Left cardiac atrium (tissue), 4 donors: Measurements from ENCODE around the gene PDK4. TPM values are rescaled to one million over a fixed set of nuclear protein-coding genes. Genes with fewer than 3 reads are reported as not detected.
"Not testable (repeated sequence)": the region's sequence is repeated elsewhere in the genome, so short reads cannot be mapped to it uniquely, and the experiment has no call there.

Experiments used
- ATAC-seq, 2 donors: fragments of 200-7000 bp; cut with Tn5 transposase; one replicate each; pipeline ENCODE4 v1.9.1; 2020; ENCODE audit warnings: mild to moderate bottlenecking in 2 of 2, moderate library complexity in 2 of 2
- DNase-seq: peaks from one replicate; pipeline ENCODE4 v3.0.0-alpha.2; 2020
- intact Hi-C, 2 donors: fragments of 100-400 bp; cut with DNase I; formaldehyde crosslinking; loops; one replicate each; pipeline versions ENCODE4 v1.14.1 to v1.15.1; 2022 to 2023
- total RNA-seq, 2 donors: library from RNA; stranded (reverse); fragmentation: NEBNext Ultra II Directional; extraction: Animal tissue kit (Norgen Biotek cat#: 25700); gene quantifications; one replicate each; pipeline ENCODE4 v1.2.1, GENCODE V29; 2021
- donor health status: DM: no; HTN: yes; CAD: no.
- donor health status: DM: no; HTN: yes; CAD: no; lungs with severe emphysema.
- donor health status: DM: yes; HTN: yes; CAD: no.
- donor health status: Dilated cardiomyopathy.

PDK4 gene
- total RNA-seq, 2 donors from 2014 or later = 129 to 528 TPM

GRCh38 chr7:95583834-95584621, 12.3 kb downstream of the PDK4 start:
- intact Hi-C loops = no loop called here
- no peak for ATAC-seq
- DNase-seq = no peak

DNA sequence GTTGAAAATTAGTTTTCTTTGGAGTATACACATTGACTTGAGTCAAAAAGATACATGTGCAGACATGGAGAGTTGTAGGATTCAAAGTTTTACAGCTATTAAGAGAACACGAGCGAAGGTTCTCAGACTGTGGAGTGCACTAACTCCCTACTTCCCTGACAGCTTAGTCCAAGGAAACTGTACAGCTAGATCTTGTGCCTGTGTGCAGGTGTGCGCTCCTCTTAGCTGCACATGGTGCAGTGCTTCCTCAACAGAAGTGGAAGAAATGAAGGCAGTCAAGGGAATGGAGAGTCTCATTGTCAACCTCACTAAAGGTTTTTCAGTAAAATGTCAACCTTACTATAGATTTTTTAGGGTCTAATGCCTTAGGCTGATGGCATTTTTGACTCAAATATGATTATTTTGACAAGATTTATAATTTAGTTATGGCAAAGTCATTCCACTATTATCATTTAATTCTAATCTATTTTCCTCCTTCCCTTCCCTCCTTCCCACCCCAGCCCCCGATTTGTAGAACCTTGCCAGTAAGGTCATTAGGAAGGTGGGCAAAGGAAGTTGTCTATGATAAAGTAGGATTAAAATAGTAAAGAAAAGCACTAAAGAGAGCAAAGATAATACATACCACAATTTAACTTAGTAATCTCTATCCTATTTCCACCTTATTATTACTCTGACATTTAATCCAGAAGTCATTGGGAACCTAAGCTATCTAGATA, 13.6 kb downstream of the PDK4 start:
- no peak for ATAC-seq
- DNase-seq = no peak
- intact Hi-C loops = no loop called here

DNA sequence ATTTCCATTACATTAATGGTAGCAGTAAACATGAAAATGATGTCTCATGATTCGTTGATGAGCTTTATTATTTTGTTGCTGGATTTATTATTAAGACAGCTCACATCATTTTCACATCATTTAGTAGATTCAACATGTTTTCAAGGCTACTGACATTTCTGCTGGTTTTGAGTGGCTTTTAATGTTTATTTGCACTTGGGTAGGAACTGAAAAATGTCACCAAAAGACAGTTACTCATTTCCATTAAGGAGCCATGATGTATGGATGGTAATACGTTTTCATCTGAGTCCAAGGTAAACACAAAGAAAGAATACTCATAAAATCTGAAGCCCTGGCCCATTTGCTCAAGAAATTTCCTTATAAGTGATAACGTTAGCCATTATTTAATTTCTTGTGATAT, 14.8 kb downstream of the PDK4 start:
- ATAC-seq (no peak), DNase-seq (no peak)
- intact Hi-C loops = loop anchor here in 1 of 2 donors (2.0 kb wide), 1 partner anchor 31 kb away; no protein-coding TSS in a partner anchor

DNA sequence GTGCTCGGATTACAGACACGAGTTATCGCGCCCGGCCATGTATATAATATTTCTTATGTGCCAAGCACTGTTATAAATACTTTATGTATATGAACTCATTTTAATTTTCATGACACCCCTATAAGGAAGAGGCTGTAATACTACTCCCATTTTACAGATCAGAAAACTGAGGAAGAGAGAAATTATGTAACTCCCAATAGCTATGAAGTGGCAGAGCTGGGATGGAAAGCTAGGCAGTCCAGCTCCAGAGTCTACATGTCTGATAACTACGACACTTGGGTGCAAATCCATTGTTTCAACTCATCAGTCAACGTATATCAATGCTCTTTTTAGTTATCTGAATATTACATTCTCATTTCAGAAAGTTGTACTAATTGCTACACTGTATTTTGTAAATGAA, 17.0 kb downstream of the PDK4 start:
- ATAC-seq (no peak), DNase-seq (no peak)
- intact Hi-C loops = no loop called here

DNA sequence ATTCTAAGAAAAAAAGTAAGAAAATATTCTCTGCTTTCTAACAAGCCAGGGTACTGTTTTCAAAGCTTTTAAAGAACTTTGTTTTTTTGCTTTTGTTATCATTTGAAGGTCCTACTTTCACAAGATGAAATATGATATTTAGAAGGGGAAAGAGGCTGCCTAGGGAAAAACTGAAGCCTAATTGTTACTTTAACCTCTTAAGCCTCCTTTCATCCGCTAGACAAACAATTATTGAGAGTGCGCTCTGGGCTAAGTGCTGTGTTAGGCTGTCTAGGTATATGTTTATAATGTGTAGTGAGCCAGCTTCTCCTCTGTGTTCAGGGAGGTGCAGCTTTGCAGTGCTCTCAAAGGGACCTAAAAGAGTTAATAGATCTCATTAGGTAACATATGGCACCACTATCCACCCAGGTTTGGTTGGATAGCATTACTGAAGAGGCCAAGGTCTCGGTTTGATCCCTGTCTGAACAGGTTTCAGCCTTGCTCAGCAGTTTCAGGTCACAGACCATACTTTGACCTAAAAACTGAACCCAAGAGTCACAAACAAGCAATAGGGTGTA, 17.9 kb downstream of the PDK4 start:
- intact Hi-C loops = no loop called here
- ATAC-seq (no peak), DNase-seq (no peak)

GRCh38 chr7:95577137-95577536, 19.2 kb downstream of the PDK4 start:
- intact Hi-C loops = no loop called here
- ATAC-seq (no peak), DNase-seq (no peak)

GRCh38 chr7:95569720-95570119, 26.6 kb downstream of the PDK4 start:
- ATAC-seq = no peak
- intact Hi-C loops = no loop called here
- no peak for DNase-seq

GRCh38 chr7:95560674-95561073, 35.6 kb downstream of the PDK4 start:
- intact Hi-C loops = no loop called here
- ATAC-seq (no peak), DNase-seq (no peak)

GRCh38 chr7:95558864-95559263, 37.5 kb downstream of the PDK4 start:
- DNase-seq = no peak
- intact Hi-C loops = no loop called here
- ATAC-seq = no peak

GRCh38 chr7:95556777-95557176, 39.5 kb downstream of the PDK4 start:
- DNase-seq (no peak), ATAC-seq (no peak)
- intact Hi-C loops = no loop called here

GRCh38 chr7:95553939-95554338, 42.4 kb downstream of the PDK4 start:
- DNase-seq = no peak
- intact Hi-C loops = loop anchor here in 1 of 2 donors (5.0 kb wide), 1 partner anchor 43 kb away; the partner anchor contains the start of gene PDK4
- no peak for ATAC-seq

DNA sequence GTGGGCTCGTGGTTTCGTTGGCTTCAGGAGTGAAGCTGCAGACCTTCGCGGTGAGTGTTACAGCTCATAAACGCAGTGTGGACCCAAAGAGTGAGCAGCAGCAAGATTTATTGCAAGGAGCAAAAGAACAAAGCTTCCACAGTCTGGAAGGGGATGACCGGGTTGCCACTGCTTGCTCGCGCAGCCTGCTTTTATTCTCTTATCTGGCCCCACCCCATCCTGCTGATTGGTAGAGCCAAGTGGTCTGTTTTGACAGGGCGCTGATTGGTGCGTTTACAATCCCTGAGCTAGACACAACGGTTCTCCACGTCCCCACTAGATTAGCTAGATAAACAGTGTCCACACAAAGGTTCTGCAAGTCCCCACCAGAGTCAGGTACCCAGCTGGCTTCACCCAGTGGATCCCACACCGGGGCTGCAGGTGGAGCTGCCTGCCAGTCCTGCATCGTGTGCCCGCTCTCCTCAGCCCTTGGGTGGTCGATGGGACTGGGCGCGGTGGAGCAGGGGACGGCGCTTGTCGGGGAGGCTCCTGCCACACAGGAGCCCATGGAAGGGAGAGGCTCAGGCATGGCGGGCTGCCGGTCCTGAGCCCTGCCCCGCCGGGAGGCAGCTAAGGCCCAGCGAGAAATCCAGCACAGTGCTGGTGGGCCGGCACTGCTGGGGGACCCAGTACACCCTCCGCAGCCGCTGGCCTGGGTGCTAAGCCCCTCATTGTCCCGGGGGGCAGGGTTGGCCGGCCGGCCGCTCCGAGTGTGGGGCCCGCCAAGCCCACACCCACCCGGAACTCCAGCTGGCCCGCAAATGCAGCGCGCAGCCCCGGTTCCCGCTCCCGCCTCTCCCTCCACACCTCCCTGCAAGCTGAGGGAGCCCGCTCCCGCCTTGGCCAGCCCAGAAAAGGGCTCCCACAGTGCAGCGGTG, 44.0 kb downstream of the PDK4 start:
- not testable (repeated sequence) for ATAC-seq, DNase-seq
- intact Hi-C loops = loop anchor here in 1 of 2 donors (5.0 kb wide), 1 partner anchor 45 kb away; the partner anchor contains the start of gene PDK4

DNA sequence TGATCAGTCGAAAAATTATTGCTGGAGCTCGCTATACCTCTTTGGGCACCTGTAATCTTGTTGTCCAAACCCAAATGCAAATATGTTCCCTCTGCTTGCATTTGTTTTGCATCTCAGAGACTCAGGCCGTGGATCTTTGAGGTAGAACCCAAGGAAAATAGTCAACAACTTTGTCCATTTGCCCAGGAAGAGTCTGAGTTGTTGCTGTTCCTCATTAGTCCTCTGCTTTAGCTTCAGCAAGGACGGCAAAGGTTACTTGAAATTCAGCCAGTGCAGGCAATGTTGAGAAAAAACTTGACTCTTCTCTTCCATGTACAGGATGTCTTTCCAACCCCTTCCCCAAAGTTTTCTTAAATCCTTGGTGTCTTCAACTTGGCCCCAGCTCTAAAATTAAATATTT, 45.8 kb downstream of the PDK4 start:
- no peak for ATAC-seq
- intact Hi-C loops = loop anchor here (2.0 to 5.0 kb wide), 2 partner anchors 30 to 47 kb away; partner anchors contain the start of gene PDK4 (in 1 of the 2)
- no peak for DNase-seq

DNA sequence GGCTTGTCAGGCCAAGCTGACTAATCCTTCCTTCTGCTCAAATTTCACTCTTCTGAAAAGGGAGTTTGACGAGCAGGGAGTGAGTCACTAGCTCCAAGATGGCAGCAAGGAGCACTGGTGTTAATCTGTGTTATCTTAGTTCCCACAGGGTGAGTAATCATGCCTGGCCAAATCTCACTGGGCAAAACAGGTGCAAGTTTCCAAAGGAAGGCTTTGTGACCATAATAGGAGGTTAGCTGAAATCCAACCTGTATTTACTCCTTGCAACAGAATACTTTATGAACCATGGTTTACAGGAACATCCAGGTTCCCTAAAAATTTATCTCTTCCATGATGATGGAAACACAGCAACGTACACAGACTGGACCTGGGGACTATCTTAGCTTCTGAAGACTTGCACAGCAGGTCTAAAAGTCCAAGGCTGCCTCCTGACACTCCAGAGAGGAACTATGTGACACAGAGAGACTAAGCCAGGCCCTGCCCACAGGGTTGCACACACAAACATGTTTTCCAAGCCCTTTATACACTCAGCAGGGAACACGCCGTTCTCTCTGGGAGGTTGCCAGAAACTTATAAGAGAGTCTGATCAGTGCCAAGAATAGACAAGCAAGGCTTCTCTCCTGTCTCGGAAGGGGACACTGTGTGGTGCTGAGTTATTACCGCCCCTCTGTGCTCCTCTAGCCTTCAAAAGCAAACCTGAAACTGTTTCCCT, 46.3 kb downstream of the PDK4 start:
- ATAC-seq (peak; percentile 96), DNase-seq (peak; percentile 93)
- intact Hi-C loops = loop anchor here (2.0 to 5.0 kb wide), 2 partner anchors 31 to 47 kb away; partner anchors contain the start of gene PDK4 (in 2 of the 2)

- ATAC-seq (no peak), DNase-seq (no peak)
- intact Hi-C loops = loop anchor here in 1 of 2 donors (5.0 kb wide), 1 partner anchor 50 kb away; the partner anchor contains the start of gene PDK4
These were observed 48.7 kb downstream of the PDK4 start for GRCh38 chr7:95547361-95548348.

DNA sequence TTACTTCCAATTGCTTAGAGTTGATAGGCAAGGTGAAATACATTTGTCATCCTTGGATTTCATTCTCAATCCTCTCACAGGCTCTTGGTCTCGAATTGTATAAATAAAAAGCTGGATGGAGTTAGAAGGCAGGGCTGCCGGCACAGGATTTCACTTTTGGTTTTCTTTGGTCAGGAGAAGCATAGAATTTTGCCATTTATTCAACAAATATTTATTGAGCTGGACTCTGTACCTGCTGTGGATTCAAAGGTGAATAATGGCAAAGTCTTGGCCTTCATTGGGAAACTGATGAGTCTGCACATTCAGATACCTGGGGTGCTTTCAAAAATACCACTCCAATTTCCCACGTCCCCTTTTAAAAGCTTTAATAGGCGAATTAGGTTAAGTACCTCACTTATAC, 49.7 kb downstream of the PDK4 start:
- ATAC-seq (no peak), DNase-seq (no peak)
- intact Hi-C loops = loop anchor here in 1 of 2 donors (5.0 kb wide), 1 partner anchor 51 kb away; the partner anchor contains the start of gene PDK4

- DNase-seq (no peak), ATAC-seq (no peak)
- intact Hi-C loops = loop anchor here in 1 of 2 donors (5.0 kb wide), 1 partner anchor 52 kb away; the partner anchor contains the start of gene PDK4
These were observed 50.6 kb downstream of the PDK4 start for GRCh38 chr7:95545673-95546072.
